DMS53 treated with DMSO at 0.1 percent for 48 hours (cell line): ENCODE measurements around the gene BRI3BP.
A peak's percentile ranks its signal among the peaks of the same experiment; 100 is the strongest.

Experiments
- DNase-seq: peaks from one replicate; lab custom pipeline; 2025; ENCODE audit not compliant: unreplicated experiment; lab: John Stamatoyannopoulos, UW

BRI3BP gene, protein sequence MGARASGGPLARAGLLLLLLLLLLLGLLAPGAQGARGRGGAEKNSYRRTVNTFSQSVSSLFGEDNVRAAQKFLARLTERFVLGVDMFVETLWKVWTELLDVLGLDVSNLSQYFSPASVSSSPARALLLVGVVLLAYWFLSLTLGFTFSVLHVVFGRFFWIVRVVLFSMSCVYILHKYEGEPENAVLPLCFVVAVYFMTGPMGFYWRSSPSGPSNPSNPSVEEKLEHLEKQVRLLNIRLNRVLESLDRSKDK

DNA sequence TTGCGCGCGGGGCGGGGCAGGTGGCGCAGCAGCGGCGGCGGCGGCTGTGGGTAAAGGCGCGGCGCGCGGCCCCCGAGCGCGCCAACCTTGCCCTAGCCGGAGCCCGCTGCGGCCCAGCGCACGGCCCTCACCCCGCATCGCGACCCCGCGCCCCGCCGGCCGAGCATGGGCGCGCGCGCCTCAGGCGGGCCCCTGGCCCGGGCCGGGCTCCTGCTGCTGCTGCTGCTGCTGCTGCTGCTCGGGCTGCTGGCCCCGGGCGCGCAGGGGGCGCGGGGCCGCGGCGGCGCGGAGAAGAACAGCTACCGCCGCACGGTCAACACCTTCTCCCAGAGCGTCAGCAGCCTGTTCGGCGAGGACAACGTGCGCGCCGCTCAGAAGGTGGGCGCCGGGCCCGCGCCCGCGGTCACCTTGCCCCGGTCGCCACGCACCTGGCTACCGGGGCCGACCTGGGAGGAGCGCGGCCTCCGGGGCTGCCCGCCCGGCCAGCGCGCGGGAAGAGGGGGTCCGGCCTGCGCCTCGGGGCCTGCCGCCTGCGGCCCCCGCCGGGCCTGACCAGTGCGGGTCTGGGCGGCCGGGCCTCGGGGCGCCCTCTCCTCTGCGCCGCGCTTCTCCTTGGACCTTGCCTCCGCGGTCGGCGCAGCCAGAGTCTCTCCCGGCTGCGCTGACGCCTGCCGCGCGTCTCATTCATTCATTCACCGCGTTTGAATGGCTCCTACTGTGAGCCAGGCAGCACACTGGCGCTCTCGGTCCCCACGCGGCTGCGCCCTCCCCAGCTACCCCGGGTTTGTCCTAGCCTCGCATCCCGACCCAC lies at the start of gene BRI3BP:
Gene BRI3BP, plus strand, starts transcription at position 20 of the 811 bp plus-strand sequence. Its CDS starts 146 bp downstream, at position 166.
- DNase-seq = peak; percentile 26

DNA sequence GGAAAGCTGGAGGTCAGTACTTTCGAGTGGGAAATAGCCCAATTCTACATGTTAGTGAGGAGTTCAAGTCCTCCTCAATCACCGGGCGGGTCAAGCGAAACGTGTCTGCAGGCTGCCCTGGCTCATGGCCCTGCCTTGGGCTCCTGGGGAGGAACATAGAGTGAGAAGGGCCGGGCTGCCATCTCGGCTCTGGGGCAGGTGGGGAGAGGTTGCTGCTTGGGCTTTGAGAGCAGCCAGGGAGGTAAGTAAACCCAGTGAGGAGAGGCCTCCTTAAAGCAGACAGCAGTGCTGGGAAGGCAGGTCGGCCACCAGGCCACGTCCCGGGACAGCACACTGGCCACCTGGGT lies 47.0 kb upstream of the BRI3BP start:
- no peak for DNase-seq

DNA sequence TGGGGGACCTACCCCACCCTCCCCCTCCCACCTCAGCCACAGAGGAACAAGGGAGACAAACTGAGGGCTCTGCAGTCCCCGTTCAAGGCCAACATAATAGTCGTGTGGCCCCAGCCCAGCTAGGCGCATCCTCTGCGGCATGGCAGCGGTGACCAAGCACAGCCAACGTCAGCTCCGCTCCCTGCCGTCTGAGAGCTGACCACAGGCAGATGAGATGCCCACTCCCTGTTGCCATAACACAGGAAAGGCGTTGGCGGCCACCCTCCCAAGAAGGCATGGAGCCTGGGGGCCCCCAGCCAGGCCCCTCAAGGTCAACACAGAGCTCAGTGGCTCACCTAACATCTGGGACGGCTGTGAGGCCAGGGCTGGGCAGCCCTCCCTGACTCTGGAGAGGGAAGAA lies 46.4 kb upstream of the BRI3BP start:
- no peak for DNase-seq

DNA sequence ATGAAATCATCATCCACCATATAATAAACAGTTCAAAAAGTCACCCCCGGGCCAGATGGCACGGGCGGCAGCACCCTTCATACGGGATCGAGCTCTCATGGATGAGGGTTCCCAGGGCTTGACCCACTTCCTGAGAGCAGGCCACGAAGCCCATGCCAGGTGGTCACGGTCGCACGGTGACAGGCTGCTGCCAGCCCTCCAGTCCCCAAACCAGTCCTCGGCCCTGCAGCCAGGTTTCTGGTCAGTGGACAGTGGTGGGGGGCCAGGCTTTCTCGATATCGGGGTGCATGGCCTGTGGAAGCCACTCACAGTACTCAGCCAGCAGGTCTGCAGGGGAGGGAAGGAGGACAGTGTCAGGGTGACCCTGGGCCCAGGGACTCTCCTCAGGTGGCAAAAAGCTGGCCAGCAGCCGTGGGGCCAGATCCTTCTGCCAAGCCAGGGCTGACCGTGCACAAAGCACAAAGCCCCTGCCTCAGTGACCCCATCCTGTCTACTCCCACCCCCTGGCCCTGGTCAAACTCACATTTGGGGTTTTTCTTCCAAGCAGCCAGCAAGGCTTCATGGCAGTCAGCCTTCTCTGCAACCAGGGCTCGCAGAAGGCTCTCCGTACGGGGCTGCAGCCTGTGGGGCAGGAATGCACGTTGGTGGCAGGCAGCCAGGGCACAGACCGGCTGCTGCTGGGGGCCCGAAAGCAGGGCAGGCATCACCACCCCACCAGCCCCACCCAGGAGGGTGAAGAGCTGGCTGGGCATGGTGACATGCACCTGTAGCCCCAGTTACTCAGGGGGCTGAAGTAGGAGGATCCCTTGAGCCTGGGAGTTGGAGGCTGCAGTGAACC lies 45.7 kb upstream of the BRI3BP start:
- no peak for DNase-seq

DNA sequence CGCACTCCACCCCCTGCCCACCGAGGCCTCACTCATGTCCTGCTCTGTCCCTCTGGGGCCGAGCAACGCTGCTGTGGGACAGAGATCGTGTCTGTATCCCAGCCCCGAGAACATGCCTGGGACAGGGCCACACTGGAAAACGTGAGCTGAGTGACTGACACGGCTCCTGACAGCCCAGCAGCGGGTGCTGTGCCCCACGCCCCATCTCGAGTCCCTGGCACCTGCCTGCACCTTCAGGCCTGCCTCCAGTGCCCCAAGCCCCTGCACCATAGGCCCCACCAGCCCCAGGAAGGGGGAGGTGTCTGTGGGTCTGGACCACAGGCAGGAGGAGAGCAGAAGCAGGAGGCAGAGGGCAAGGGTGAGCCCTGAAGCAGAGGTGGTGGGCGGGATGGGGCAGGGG lies 44.4 kb upstream of the BRI3BP start:
- no peak for DNase-seq

DNA sequence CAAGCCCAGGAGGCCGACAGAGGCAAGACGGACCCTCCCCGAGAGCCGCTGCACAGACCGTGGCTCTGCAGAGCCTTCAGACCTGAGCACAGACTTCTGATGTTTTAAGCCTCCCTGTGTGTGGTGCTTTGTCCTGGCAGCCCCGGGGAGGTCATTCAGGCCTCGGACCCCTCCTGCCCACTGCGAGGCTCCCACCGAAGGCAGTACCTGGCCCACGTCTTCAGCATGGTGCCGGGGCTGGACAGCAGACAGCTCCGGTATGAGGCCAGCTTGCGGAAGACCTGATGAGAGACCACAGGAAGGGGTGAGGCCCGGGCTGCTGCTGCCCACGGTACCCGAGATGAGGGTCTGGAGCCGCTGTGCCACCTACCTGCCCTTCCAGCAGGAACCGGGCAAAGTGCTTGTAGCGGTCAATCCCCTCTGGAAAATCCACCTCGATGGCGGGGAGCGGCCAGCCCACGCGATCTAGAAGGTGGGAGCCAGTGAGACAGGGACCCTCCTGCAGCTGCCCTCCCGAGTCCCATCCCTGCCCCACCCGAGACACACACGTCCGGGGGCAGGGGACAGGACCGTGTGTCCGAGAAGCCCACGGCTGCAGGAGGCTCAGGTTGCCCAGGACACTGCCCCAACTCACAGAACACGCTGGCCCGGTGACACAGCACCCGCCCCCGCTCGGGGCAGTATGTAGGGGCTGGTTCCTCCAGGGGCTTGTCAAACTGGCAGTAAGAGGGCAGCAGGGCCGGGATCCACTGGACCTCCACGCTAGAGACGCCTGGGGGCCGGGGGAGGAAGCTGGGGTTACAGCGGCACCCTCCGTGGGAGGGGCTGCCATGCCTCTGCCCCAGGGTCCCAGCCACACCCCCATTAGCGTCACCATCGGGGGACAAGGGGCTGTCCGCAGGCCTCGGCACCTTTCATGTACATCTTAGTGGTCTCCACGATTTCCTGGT lies 43.4 kb upstream of the BRI3BP start:
- no peak for DNase-seq

DNA sequence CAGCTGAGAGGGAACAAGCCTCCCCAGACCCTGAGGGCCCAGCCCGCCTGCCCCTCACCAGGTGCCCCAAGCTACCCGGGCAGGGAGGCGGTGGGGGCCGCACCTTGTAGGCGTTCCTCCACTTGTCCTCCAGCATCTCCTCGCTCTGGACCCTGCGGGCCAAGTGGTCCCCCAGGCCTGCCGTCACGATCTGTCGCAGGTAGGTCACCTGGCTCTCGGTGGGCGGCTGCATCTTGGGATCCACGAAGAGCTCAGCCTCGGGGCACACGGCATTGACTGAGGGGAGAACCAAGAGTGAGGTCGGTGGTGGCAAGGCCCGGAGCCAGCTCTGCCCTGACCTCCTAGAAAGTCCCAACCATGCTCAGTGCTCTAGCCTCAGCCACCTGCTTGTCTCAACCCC lies 41.1 kb upstream of the BRI3BP start:
- no peak for DNase-seq

DNA sequence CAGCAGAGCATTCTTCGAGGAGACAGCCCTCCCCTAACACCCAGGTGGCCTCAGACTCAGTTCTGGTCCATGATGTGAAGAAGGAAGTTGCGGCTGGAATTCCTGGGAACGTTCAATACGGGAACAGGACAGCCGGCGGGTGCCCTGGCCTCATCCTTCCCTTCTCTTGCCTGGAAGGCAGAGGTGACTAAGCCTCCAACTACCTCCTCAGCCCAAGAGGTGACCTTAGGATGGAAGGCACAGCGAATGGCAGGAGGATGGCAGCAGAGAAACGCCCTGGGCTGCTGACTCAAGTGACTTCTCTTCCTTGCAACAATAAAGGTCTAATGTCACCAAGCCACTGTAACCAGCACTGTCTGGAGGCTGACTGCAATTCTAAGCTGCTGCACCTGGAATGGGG lies 40.6 kb upstream of the BRI3BP start:
- DNase-seq = no peak

DNA sequence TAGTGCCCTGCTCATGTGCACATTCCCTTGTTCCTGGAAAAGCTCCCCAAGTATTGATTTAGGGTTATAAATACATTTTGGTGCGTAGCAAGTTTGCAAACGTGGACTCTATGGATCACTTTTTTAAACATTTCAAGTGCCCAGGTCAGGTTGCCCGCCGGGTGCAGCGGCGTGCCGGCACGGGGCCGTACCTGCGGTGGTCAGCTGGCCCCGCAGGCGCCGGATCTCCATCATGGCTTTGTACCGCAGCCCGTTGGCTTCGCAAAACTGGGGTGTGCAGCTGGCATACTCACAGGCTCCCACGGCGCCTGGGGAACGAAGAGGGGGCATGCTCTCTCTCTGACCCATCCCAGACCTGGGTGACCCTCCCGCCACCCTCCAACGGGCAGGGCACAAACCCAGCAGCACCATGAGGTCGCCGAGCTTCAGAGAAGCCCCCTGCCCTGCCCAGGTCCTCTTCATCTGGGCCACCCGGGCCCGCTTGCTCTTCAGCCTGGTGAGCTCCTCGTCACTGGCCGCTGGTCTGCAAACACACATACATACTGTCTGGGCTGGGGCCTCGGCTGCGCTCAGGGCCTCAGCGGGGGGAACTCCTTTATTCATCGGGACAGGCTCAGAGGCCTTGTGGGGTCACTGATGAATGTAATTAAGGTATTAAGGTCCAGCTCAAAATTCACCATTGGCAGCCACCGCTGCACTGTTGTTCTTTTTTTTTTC lies 39.6 kb upstream of the BRI3BP start:
- DNase-seq = no peak

DNA sequence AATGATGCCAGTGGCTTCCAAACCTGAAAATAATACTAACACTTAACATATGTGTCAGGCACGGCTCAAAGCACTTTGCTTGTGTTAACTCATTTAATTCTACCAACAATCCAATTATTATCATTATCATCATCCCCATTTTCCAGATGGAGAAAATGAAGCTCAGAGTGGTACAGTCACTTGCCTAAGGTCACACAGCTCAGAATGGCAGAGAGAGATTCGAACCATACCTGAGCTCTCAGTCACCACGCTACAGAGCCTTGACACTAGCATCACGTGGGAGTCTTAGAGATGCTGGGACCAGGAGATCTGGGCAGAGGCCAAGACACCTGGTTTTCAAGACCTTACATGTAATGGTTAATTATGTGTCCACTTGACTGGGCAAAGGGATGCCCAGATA lies 38.7 kb upstream of the BRI3BP start:
- DNase-seq = no peak

DNA sequence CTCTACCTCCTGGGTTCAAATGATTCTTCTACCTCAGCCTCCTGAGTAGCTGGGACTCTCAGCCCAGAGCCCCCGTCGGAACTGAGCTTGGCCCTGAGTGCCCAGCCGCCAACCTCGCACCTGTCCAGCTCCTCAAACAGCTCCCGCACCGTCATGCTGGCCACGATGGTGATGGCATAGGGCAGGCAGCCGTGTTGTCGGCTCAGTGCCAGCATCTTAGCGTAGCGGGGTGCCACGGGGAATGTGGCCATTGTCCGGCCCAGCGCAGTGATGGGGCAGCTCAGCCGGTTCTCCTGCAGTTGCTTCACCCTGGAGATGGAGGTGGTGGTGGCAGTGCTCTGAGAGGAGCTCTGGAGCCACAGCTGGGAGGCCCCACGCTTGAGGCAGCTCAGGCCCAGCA lies 36.9 kb upstream of the BRI3BP start:
- DNase-seq = no peak

DNA sequence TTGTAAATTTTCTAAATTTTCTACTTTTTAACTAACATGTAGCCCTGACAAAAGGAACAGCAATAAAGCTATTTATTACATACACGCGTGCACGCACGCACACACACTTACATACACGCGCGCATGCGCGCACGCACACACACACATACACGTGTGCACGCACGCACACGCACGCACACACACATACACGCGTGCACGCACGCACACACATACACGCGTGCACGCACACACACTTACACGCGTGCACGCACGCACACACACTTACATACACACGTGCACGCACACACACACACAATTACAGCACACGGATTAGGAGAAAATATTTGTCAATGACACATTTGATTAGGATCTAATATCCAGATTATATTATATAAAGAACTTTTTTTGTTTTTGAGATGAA lies 32.4 kb upstream of the BRI3BP start:
- DNase-seq = no peak

DNA sequence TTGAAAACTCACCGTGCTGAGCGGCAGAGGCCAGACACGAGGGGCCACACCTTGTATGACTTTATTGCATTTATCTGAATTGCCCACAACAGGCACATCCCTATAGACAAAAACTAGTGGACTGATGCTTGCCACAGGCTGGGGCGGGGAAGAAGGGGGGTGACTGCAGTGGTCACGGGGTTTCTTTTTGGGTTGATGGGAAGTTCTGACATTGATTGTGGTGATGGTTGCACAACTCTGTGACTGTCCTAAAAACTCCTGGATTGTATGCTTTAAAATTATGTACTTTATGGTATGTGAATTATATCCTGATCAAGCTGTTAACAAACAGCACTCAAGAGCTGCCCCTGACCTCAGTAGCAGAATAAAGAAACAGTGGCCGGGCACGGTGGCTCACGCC lies 30.2 kb upstream of the BRI3BP start:
- no peak for DNase-seq

DNA sequence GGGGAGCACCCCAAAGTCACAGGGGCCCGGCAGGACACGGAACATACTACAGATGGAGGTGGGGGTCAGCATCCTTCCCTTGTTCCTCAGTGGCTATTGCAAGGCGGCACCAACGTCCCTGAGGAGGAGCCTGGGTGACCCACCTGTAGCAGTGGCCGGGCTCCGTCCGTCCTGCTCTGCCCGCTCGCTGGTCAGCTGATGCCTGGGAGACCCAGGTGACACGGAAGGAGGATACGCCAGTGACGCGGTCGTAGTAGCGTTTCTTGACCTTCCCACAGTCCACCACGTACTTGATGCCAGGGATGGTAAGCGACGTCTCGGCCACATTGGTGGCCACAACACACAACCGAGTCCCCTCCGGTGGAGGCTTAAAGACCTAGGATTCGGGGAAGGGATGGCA lies 29.2 kb upstream of the BRI3BP start:
- DNase-seq = no peak

DNA sequence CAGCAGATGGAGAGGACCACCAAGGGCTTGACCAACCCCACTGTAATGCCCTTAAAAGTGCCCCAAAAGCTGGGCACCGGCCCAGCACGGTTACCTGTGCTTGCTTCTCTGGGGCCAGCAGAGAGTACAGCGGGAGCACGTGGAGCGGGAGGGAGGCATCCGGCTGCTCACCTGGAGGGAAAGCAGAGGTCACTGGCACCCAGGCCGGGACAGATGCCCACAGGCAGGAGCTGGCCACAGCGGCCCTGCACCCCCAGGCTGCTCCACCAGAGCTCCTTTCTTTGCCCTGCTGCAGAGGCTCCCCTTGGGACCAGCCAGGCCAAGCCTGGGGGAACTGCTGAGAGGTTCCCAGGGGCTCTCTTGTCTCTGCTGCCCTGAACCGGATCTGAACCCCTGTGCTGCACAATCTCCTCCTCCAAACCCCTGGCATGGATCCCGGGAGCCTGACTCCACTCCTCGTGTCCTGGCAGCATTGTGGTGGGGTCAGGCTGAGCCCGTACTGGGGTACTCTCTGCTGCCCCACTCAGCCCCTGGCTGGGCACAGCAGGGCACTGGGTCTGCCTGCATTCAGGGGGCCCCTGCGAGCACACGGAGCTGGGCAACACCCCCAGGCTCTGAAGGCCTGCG lies 28.5 kb upstream of the BRI3BP start:
- no peak for DNase-seq

DNA sequence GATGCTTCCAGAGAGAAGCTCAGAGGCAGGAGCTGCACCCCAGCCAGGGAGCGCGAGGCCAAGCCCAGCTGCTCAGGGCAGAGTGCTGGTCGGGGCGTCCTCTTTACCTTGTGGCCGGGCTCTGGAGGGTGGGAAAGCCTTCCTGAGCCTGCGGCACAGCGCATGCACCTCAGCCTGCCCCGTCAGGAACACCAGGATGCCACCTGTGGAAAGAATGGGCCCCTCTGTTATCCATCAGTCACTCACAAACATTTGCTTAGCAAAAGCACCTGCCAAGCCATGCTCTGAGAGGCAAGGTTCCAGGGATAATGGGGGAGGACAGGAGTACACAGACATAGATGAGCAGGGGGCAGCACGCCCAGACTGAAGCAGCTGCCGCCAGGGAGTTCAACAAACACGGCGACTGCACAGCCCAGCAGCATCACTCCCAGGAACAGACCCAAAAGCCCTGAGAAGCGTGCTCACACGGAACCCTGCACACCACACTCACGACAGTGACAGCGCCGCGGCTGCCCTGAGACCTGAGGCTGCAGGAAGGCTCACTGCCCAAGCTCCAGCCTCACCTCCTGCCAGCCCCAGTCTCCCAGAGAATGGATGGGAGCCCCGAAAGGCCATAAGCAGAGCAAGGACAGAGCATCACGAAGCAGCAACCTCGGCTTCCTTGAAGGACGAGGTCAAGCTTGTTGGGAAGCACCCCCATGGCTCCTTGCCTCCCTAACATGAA lies 26.3 kb upstream of the BRI3BP start:
- DNase-seq = no peak

DNA sequence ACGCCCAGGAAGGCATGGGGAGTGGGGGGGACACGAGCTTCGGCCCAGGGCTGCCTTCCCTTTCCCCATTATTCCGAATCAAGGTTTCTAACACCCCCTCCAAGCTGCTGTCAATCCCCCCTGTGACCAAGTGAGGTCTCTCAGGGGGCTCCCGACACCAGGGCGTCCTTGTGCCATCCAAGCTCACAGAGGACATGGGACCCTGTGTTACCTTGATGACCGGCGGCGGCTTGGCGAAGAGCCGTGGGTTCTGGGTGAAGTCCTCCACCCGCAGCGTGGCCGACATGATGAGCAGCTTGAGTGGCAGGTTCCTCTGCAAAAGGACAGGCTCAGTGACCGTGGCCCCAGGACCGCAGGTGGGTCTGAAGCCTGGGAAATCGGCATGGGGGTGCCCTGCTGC lies 24.8 kb upstream of the BRI3BP start:
- no peak for DNase-seq

DNA sequence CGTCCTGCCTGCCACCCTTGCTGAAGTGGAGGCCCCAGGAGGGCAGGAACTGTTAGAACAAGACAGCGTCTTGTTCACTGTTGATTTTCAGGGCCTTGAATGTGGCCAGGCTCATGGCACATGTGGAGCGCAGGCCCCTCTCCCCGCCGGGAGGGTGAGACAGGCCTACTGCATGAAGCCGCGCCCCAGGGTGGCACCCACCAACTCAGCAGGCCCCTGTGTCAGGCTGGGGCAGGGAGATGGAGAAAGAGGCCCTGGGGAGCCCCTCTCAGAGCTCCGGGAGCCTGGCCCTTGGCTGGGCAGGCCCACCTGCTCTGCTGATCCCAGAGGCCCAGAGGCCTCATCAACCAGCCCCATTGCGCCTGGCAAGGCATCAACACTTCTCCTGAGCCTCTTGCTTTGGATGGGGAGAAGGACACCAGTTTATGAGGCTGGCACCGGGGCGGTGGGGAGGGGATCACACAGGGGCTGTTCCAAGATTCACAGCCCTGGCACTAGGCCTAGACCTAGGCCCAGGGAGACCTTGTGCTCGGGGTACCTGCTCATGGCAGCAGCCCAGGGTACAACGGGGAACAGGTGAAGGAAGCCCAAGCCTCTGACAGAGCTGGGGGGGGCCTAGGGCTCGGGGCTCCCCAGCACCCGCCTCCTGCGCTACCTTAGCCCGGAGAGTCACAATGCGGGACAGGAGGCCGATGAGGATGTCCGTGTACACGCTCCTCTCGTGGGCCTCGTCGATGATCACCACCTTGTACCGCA lies 22.6 kb upstream of the BRI3BP start:
- no peak for DNase-seq
